Thyroid gland (tissue), 4 donors: ENCODE measurements around the gene DNAI1.

ENCODE experiments used
- CTCF ChIP-seq, 6 experiments: fragments of 200-600 bp in 3 of 6; fragments of 450-650 bp in 3 of 6; sonication (generic) in 3 of 6; IDR thresholded peaks; one replicate each; pipeline ENCODE4 v1.5.1; 2016 to 2019; ENCODE audit warnings: antibody characterized with exemption in 6 of 6, mild to moderate bottlenecking in 2 of 6, inconsistent platforms in 1 of 6, moderate library complexity in 1 of 6
- POLR2A ChIP-seq, 2 donors: fragments of 450-650 bp; IDR thresholded peaks; one replicate each; pipeline ENCODE4 v1.6.1; 2017; ENCODE audit warnings: antibody characterized with exemption in 2 of 2, mild to moderate bottlenecking in 2 of 2, moderate library complexity in 1 of 2

DNA sequence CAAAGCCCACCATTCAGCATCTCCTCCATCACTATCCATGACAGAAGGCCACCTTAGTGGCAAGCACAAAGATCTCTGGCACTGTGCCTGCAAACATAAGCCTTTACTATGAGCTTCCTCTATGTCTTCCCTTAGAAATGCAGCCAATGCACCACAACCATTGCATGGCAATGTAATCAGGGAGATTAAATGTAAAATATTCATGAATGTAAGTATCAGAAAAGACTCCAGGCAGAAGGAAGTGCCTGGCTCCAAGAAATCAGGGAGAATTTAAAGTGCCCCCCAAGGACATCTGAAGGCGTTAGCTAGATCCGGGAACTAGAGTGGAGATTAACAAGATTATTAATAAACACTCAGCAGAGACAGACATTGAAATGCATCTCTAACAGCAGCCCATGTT is 49.5 kb upstream of the DNAI1 start:
- TF ChIP-seq CTCF (IDR thresholded peaks at IDR 0.05): no peak
- no peak for TF ChIP-seq POLR2A (IDR thresholded peaks at IDR 0.05)
